ENCODE results near the gene HIPK4. TPM values are rescaled to one million over a fixed set of nuclear protein-coding genes. Genes with fewer than 3 reads are reported as not detected.
A peak's percentile ranks its signal among the peaks of the same experiment; 100 is the strongest.

Gene HIPK4
- polyA plus RNA-seq, 3 donors, result 0.09 TPM; not detected in 2

GRCh38 chr19:40419066-40419612 is 29.2 kb upstream of the HIPK4 start:
- Histone ChIP-seq H3K4me3 (replicated peaks in 1 of 3; ENCODE audit: low read depth in 2 of 3, low read length in 3 of 3) (no peak overlapping the region), H3K4me1 (ENCODE audit: control insufficient read depth in 1 of 2, insufficient read depth in 2 of 2, low read length in 2 of 2) (peaks cover 37 to 52% of the 10 kb centered on the region in 2 donors), H3K4me2 (replicated peaks; ENCODE audit: extremely low read depth, low read length, poor library complexity, severe bottlenecking) (no peak overlapping the region), H3K9me3 (replicated peaks in 1 of 2; ENCODE audit: control insufficient read depth in 1 of 2, insufficient read depth in 1 of 2, low read length in 2 of 2) (no peaks in the 10 kb centered on the region), H3K27ac (ENCODE audit: low read depth in 1 of 2, low read length in 2 of 2) (no peak overlapping the region), H3K36me3 (replicated peaks in 1 of 2; ENCODE audit: control insufficient read depth in 1 of 2, insufficient read depth in 2 of 2, low read length in 2 of 2) (peaks cover 12 to 13% of the 10 kb centered on the region in 2 donors), H4K20me1 (ENCODE audit: insufficient read depth, low read length) (peaks cover 11% of the 10 kb centered on the region), H3K27me3 (ENCODE audit: control insufficient read depth in 2 of 2, insufficient read depth in 2 of 2, low read length in 2 of 2) (no peaks in the 10 kb centered on the region), H2AFZ (ENCODE audit: insufficient read depth, low read depth, low read length, poor library complexity, severe bottlenecking) (no peak overlapping the region), H3K9ac (ENCODE audit: insufficient read depth, low read length, poor library complexity, severe bottlenecking) (no peak overlapping the region), H3K79me2 (ENCODE audit: insufficient read depth, low read length) (peaks cover 24% of the 10 kb centered on the region)
- Mint-ChIP-seq H3K4me1 (peaks cover 47% of the 10 kb centered on the region), H3K27me3 (ENCODE audit: low read depth in 3 of 3) (peaks cover 1 to 7% (median 4%) of the 10 kb centered on the region in 3 donors), H3K9me3 (peaks cover 0 to 3% (median 0%) of the 10 kb centered on the region in 7 donors), H3K27ac (peak overlapping the region in 3 of 7 donors; percentile 35 to 72 (median 62)), H3K4me3 (no peak overlapping the region), H3K36me3 (peaks cover 11 to 15% of the 10 kb centered on the region in 2 donors)
- intact Hi-C loops (cut with micrococcal nuclease), result no loop called here
- no peak for DNase-seq
- TF ChIP-seq, protein P1, sequence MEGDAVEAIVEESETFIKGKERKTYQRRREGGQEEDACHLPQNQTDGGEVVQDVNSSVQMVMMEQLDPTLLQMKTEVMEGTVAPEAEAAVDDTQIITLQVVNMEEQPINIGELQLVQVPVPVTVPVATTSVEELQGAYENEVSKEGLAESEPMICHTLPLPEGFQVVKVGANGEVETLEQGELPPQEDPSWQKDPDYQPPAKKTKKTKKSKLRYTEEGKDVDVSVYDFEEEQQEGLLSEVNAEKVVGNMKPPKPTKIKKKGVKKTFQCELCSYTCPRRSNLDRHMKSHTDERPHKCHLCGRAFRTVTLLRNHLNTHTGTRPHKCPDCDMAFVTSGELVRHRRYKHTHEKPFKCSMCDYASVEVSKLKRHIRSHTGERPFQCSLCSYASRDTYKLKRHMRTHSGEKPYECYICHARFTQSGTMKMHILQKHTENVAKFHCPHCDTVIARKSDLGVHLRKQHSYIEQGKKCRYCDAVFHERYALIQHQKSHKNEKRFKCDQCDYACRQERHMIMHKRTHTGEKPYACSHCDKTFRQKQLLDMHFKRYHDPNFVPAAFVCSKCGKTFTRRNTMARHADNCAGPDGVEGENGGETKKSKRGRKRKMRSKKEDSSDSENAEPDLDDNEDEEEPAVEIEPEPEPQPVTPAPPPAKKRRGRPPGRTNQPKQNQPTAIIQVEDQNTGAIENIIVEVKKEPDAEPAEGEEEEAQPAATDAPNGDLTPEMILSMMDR (IDR thresholded peaks at IDR 0.05), result no peak
- 88% methylated on average over 3 of the region's 5 CpGs for WGBS (ENCODE audit: insufficient coverage)

GRCh38 chr19:40418040-40418439 is 28.1 kb upstream of the HIPK4 start:
- peaks cover 8% of the 10 kb centered on the region for H4K20me1 ChIP-seq (ENCODE audit: insufficient read depth, low read length)
- DNase-seq, result no peak
- Mint-ChIP-seq H3K27me3 (ENCODE audit: low read depth in 3 of 3) (peaks cover 3 to 8% (median 4%) of the 10 kb centered on the region in 3 donors), H3K4me1 (peaks cover 46% of the 10 kb centered on the region), H3K4me3 (no peak overlapping the region), H3K27ac (peak overlapping the region in 3 of 7 donors; percentile 30 to 74 (median 39)), H3K9me3 (peaks cover 0 to 3% (median 0%) of the 10 kb centered on the region in 7 donors), H3K36me3 (peaks cover 9 to 11% of the 10 kb centered on the region in 2 donors)
- peaks cover 9% of the 10 kb centered on the region in 2 donors for H3K36me3 ChIP-seq (replicated peaks in 1 of 2; ENCODE audit: control insufficient read depth in 1 of 2, insufficient read depth in 2 of 2, low read length in 2 of 2)
- H3K9ac ChIP-seq (ENCODE audit: insufficient read depth, low read length, poor library complexity, severe bottlenecking), result no peak overlapping the region
- H3K9me3 ChIP-seq (replicated peaks in 1 of 2; ENCODE audit: control insufficient read depth in 1 of 2, insufficient read depth in 1 of 2, low read length in 2 of 2), result no peaks in the 10 kb centered on the region
- H3K27me3 ChIP-seq (ENCODE audit: control insufficient read depth in 2 of 2, insufficient read depth in 2 of 2, low read length in 2 of 2), result no peaks in the 10 kb centered on the region
- peak overlapping the region; percentile 77 for H2AFZ ChIP-seq (ENCODE audit: insufficient read depth, low read depth, low read length, poor library complexity, severe bottlenecking)
- intact Hi-C loops (cut with micrococcal nuclease), result no loop called here
- H3K4me2 ChIP-seq (replicated peaks; ENCODE audit: extremely low read depth, low read length, poor library complexity, severe bottlenecking), result no peak overlapping the region
- H3K4me3 ChIP-seq (replicated peaks in 1 of 3; ENCODE audit: low read depth in 2 of 3, low read length in 3 of 3), result no peak overlapping the region
- no peak overlapping the region for H3K27ac ChIP-seq (ENCODE audit: low read depth in 1 of 2, low read length in 2 of 2)
- peaks cover 34 to 50% of the 10 kb centered on the region in 2 donors for H3K4me1 ChIP-seq (ENCODE audit: control insufficient read depth in 1 of 2, insufficient read depth in 2 of 2, low read length in 2 of 2)
- H3K79me2 ChIP-seq (ENCODE audit: insufficient read depth, low read length), result peaks cover 15% of the 10 kb centered on the region
- WGBS (ENCODE audit: insufficient coverage), result 63% methylated on average over 3 of the region's 3 CpGs
- TF ChIP-seq, protein P1 (IDR thresholded peaks at IDR 0.05), result no peak

Measured in CD14-positive monocyte (primary cell).